ENCODE measurements around the gene DPYD. TPM values are rescaled to one million over a fixed set of nuclear protein-coding genes. Genes with fewer than 3 reads are reported as not detected.

DPYD gene
- polyA plus RNA-seq, 1 donor = 32.5 TPM

DNA sequence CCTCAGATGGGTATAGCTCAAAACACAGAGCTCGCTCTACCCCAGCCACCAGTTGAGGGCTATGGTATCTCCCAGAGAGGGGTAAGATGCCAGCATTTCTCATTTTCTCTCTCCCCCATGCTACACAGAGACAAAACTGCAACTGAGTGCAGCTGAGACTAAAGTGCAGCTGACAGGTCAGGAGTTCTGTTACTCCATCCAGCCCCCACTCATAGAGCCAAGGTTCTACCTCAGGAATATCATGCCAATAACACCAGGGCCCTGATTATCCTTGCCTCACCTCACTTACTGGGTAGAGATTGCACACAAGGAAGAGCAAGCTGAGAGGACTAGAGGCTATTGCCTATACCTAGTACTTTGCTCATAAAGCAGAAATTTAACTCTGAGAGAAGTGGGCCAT, 34.6 kb downstream of the DPYD start:
- no CpG with 5 or more reads among the region's 1 CpG for WGBS (ENCODE audit: insufficient coverage, low lambda C conversion rate)
- Histone ChIP-seq H3K4me1 (ENCODE audit: control insufficient read depth, insufficient read depth, low read length) (no peaks in the 10 kb centered on the region), H3K36me3 (ENCODE audit: control insufficient read depth, insufficient read depth, low read length) (peaks cover under 1% of the 10 kb centered on the region), H3K9me3 (ENCODE audit: control insufficient read depth, low read depth, low read length) (peaks cover 6% of the 10 kb centered on the region), H3K4me3 (ENCODE audit: low read length) (no peak overlapping the region), H3K27me3 (ENCODE audit: control insufficient read depth, insufficient read depth, low read length) (no peaks in the 10 kb centered on the region), H3K27ac (ENCODE audit: low read length) (no peak overlapping the region)
- peak in 1 of 2 donors; percentile 13 for DNase-seq

DNA sequence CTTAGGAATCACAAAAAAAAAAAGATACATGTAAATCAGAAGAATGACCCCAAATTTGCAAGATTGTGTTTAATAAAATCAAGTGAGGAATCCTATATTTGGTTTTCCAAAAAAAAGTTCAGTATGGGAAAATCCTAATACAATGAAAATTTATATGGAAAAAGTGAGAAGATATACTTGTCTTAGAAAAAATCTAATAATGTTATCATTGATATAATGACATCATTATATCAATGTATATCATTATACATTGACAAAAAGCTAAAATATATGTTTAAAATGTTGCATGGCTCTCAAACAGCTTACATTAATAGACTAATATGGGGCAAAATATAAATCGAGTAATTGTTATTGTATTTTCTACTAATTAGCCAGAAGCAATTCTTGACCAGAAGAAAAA, 37.0 kb downstream of the DPYD start:
- no peak for DNase-seq
- no peaks in the 10 kb centered on the region for H3K4me1 ChIP-seq (ENCODE audit: control insufficient read depth, insufficient read depth, low read length)
- no peaks in the 10 kb centered on the region for H3K27me3 ChIP-seq (ENCODE audit: control insufficient read depth, insufficient read depth, low read length)
- H3K36me3 ChIP-seq (ENCODE audit: control insufficient read depth, insufficient read depth, low read length) = peaks cover 3% of the 10 kb centered on the region
- no peak overlapping the region for H3K4me3 ChIP-seq (ENCODE audit: low read length)
- WGBS (ENCODE audit: insufficient coverage, low lambda C conversion rate) = 100% methylated on average over 1 of the region's 1 CpG
- peaks cover 6% of the 10 kb centered on the region for H3K9me3 ChIP-seq (ENCODE audit: control insufficient read depth, low read depth, low read length)
- no peak overlapping the region for H3K27ac ChIP-seq (ENCODE audit: low read length)

DNA sequence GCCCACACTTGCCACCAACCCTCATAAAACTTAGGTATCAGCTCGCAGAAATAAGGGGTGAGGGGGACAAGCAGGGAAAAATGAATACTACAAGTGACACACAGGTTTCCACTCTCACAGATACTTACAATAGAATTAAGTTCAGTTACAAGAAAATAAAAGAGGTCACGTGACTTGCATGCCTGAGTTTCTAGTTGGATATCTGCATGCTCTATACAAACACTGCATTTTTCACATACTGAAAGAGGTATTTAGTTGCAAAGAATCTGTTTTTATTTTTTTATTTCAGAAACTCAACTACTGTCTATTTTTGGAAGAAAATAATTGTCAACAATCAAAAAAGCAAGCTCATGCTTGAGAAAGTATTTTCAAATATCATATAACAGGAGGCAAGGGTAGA, 43.5 kb downstream of the DPYD start:
- no peak overlapping the region for H3K27ac ChIP-seq (ENCODE audit: low read length)

DNA sequence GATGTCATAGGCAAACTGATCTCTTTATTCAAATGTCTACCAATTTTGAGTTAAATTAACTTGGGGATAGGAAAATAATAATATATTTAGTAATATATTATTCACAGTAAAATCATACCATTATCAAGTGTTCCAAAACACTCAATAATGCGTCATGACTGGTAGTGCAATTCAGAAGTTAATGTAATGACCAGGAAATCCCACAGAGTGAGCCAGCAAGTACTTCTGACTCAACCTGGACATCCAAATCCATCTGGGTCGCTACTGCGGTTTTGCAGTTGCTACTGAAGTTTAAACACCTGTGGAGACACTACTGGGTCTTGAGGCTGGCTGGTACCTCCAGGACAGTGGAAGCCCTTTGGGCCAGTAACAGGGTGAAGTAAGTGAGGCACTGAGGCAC, 44.8 kb downstream of the DPYD start:
- Histone ChIP-seq H3K27me3 (ENCODE audit: control insufficient read depth, insufficient read depth, low read length) (no peaks in the 10 kb centered on the region), H3K9me3 (ENCODE audit: control insufficient read depth, low read depth, low read length) (no peaks in the 10 kb centered on the region), H3K27ac (ENCODE audit: low read length) (no peak overlapping the region), H3K4me1 (ENCODE audit: control insufficient read depth, insufficient read depth, low read length) (no peaks in the 10 kb centered on the region), H3K4me3 (ENCODE audit: low read length) (no peak overlapping the region), H3K36me3 (ENCODE audit: control insufficient read depth, insufficient read depth, low read length) (no peaks in the 10 kb centered on the region)
- whole genome bisulfite sequencing (ENCODE audit: insufficient coverage, low lambda C conversion rate) = no CpG with 5 or more reads among the region's 3 CpGs
- no peak for DNase-seq

More for the DNA sequence above, 43.5 kb downstream of the DPYD start:
- WGBS (ENCODE audit: insufficient coverage, low lambda C conversion rate) = no CpG with 5 or more reads among the region's 2 CpGs
- no peaks in the 10 kb centered on the region for H3K9me3 ChIP-seq (ENCODE audit: control insufficient read depth, low read depth, low read length)
- H3K4me1 ChIP-seq (ENCODE audit: control insufficient read depth, insufficient read depth, low read length) = no peaks in the 10 kb centered on the region
- no peak for DNase-seq
- H3K4me3 ChIP-seq (ENCODE audit: low read length) = no peak overlapping the region
- H3K36me3 ChIP-seq (ENCODE audit: control insufficient read depth, insufficient read depth, low read length) = peaks cover 3% of the 10 kb centered on the region
- H3K27me3 ChIP-seq (ENCODE audit: control insufficient read depth, insufficient read depth, low read length) = no peaks in the 10 kb centered on the region

DNA sequence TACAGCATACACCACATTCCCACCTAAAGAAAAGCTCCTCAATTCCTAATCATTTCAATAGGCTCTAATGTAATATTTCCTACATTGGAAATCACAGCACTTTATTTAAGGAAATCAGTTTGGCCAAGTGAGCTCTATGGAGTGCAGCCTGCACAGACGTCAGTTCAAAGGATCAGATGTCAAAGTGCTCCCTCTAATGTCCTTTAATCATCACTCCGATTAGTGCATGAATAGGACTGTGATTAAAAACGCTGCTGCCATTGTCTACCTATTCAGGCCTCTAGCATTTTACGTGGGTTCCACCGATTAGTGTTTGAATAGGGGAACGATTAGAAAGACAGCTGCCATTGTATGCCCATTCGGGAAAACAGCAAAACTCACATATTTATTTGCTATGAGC, 50.2 kb downstream of the DPYD start:
- Histone ChIP-seq H3K27me3 (ENCODE audit: control insufficient read depth, insufficient read depth, low read length) (no peaks in the 10 kb centered on the region), H3K4me3 (ENCODE audit: low read length) (no peak overlapping the region), H3K36me3 (ENCODE audit: control insufficient read depth, insufficient read depth, low read length) (no peaks in the 10 kb centered on the region), H3K4me1 (ENCODE audit: control insufficient read depth, insufficient read depth, low read length) (no peaks in the 10 kb centered on the region), H3K9me3 (ENCODE audit: control insufficient read depth, low read depth, low read length) (no peaks in the 10 kb centered on the region), H3K27ac (ENCODE audit: low read length) (no peak overlapping the region)
- no peak for DNase-seq
- 90% methylated on average over 2 of the region's 7 CpGs for WGBS (ENCODE audit: insufficient coverage, low lambda C conversion rate)

DNA sequence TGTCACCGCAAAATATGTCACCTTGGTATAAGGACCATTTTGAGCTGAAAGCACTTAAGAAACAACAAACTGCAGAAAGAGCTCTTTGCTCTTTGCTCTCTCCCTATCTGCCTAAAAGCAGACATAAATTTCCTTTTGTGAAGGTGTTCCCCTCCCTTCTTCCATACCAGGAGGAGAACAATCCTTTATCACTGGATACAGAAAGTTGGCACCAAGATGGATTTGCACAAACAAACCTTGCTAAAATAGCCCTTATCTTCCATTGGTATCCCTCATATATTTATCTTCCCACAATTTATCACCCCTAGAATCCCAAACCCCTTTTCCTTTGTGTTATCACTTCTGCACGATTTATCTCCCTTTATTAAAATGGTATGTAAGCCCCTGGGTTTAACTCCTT, 51.4 kb downstream of the DPYD start:
- 17% methylated on average over 1 of the region's 2 CpGs for WGBS (ENCODE audit: insufficient coverage, low lambda C conversion rate)
- Histone ChIP-seq H3K36me3 (ENCODE audit: control insufficient read depth, insufficient read depth, low read length) (no peaks in the 10 kb centered on the region), H3K27ac (ENCODE audit: low read length) (no peak overlapping the region), H3K9me3 (ENCODE audit: control insufficient read depth, low read depth, low read length) (no peaks in the 10 kb centered on the region), H3K27me3 (ENCODE audit: control insufficient read depth, insufficient read depth, low read length) (no peaks in the 10 kb centered on the region), H3K4me1 (ENCODE audit: control insufficient read depth, insufficient read depth, low read length) (no peaks in the 10 kb centered on the region), H3K4me3 (ENCODE audit: low read length) (no peak overlapping the region)
- no peak for DNase-seq

DNA sequence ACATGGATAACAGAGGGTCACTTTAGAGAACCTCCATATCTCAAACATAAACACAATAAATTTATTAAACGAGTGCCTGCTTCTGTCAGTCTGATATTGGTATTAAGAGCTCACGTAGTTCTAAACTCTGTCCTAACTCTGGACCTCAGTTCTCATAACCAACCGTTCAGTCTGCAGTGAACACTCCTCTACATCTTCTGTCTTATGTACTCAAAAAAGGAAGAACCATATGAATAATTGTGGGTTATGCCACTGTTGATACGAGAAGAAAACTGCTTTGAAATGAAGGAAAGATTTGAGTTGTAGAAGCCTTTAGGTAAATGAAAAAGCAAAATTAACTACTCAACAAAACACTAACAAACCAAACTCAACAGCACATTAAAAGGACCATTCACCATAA, 53.7 kb downstream of the DPYD start:
- H3K4me1 ChIP-seq (ENCODE audit: control insufficient read depth, insufficient read depth, low read length) = no peaks in the 10 kb centered on the region
- 92% methylated on average over 2 of the region's 4 CpGs for WGBS (ENCODE audit: insufficient coverage, low lambda C conversion rate)
- H3K27me3 ChIP-seq (ENCODE audit: control insufficient read depth, insufficient read depth, low read length) = no peaks in the 10 kb centered on the region
- no peak overlapping the region for H3K27ac ChIP-seq (ENCODE audit: low read length)
- no peaks in the 10 kb centered on the region for H3K36me3 ChIP-seq (ENCODE audit: control insufficient read depth, insufficient read depth, low read length)
- no peaks in the 10 kb centered on the region for H3K9me3 ChIP-seq (ENCODE audit: control insufficient read depth, low read depth, low read length)
- DNase-seq = no peak
- no peak overlapping the region for H3K4me3 ChIP-seq (ENCODE audit: low read length)

DNA sequence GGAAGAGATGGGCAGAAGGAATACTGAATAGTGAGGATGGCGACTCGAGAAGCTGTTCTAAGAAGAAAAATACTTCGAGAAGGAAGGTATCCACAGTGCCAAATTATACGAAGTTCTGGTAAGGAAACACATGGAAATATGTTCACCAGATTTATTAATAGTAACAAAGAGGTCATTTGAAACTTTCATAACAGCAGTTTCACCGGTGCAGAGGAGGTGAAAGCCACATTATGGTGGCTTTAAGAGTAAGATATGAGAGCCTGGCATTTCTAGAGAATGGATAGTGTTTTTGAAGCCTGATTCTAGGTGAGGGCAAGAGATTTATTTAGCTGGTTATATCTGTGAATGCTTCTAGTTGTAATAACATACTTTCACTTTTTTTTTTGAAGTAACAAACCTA, 56.2 kb downstream of the DPYD start:
- Histone ChIP-seq H3K27me3 (ENCODE audit: control insufficient read depth, insufficient read depth, low read length) (no peaks in the 10 kb centered on the region), H3K4me1 (ENCODE audit: control insufficient read depth, insufficient read depth, low read length) (no peaks in the 10 kb centered on the region), H3K4me3 (ENCODE audit: low read length) (no peak overlapping the region), H3K27ac (ENCODE audit: low read length) (no peak overlapping the region), H3K9me3 (ENCODE audit: control insufficient read depth, low read depth, low read length) (no peaks in the 10 kb centered on the region), H3K36me3 (ENCODE audit: control insufficient read depth, insufficient read depth, low read length) (no peaks in the 10 kb centered on the region)
- WGBS (ENCODE audit: insufficient coverage, low lambda C conversion rate) = 91% methylated on average over 4 of the region's 5 CpGs
- no peak for DNase-seq

DNA sequence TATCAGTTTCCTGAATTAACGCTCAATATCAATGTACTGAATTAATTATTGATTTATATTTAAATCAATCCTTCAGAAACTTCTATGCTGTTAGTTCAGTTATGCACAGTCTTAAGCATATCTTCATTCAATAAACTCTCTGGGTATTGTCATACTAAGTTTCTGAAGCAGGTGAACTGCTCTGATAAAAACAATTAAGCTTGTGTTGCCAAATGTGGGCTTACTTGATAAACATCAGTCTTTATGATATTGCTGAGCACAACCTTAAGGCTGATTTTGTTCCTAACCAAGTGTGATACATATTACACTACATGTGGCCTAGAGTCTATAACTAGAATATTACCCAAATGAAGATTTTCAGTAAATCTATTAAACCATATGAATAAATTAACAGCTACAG, 67.6 kb downstream of the DPYD start:
- no peaks in the 10 kb centered on the region for H3K27me3 ChIP-seq (ENCODE audit: control insufficient read depth, insufficient read depth, low read length)
- H3K9me3 ChIP-seq (ENCODE audit: control insufficient read depth, low read depth, low read length) = no peaks in the 10 kb centered on the region
- no peaks in the 10 kb centered on the region for H3K4me1 ChIP-seq (ENCODE audit: control insufficient read depth, insufficient read depth, low read length)
- no CpG with 5 or more reads among the region's 1 CpG for WGBS (ENCODE audit: insufficient coverage, low lambda C conversion rate)
- DNase-seq = no peak
- H3K27ac ChIP-seq (ENCODE audit: low read length) = no peak overlapping the region
- peaks cover 4% of the 10 kb centered on the region for H3K36me3 ChIP-seq (ENCODE audit: control insufficient read depth, insufficient read depth, low read length)
- no peak overlapping the region for H3K4me3 ChIP-seq (ENCODE audit: low read length)

DNA sequence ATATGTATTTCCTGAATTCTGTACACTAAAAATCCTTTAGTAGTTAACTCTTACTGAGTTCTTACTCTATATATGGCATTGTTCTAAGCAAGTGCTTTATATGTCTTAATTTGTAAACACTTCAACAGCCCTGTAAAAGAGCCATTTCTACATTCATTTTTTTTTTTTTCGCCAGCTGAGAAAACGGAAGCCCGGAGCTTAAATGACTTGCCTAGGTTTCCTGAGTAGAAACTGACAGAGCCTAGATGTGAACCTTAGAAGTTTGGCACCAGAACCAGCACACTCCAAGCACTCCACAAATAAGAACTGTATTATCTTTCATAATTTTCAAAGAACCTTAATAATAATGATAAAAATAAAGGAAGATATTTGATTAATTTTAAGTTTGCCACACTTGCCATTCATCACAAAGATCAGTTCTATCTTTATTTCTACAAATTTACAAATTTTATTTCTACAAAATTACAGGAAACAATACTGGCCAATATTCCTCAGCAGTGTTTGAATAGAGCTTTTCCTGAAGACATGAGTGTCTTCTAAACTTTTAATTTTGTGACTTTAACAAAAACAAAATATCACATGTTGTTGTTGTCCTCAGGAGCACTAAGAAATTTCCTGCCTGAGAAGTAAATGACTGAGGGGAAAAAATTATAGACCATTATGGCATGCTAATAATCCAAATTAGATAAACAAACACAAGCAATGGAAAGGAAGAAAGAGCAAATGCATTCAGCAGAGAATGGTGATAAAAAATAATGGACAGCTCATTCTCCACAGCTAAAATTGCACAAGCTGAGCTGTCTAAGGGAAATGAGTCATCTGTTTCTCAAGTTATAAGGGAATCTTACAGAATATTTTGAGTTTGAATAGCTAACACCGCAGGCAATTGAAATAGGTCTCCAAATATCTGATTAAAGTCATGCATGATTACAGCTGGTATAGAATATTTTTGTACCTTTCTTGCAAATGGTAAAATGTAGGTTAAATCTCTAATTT, 71.2 kb downstream of the DPYD start:
- H3K36me3 ChIP-seq (ENCODE audit: control insufficient read depth, insufficient read depth, low read length) = peaks cover 10% of the 10 kb centered on the region
- no peak for DNase-seq
- peaks cover 8% of the 10 kb centered on the region for H3K9me3 ChIP-seq (ENCODE audit: control insufficient read depth, low read depth, low read length)
- H3K4me1 ChIP-seq (ENCODE audit: control insufficient read depth, insufficient read depth, low read length) = no peaks in the 10 kb centered on the region
- H3K27ac ChIP-seq (ENCODE audit: low read length) = no peak overlapping the region
- WGBS (ENCODE audit: insufficient coverage, low lambda C conversion rate) = 83% methylated on average over 1 of the region's 4 CpGs
- no peaks in the 10 kb centered on the region for H3K27me3 ChIP-seq (ENCODE audit: control insufficient read depth, insufficient read depth, low read length)
- no peak overlapping the region for H3K4me3 ChIP-seq (ENCODE audit: low read length)

DNA sequence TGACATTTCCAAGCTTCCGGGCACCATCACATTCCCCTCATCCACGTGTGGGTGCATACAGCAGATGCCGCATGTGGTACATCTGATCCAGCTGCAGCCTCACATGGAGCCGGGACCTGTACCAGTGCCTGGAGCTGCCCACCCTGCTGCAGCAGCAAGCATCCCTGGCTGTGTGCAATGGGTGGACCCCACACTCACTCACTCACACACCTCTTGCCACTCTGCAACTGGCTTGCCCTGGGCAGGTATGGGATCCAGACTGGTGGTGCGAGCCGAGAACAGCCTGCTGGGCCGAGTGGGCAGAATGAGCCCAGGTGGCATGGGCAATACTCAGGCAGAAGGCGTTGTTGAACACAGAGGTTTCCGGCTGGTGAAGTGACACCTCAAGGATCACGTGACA, 75.0 kb downstream of the DPYD start:
- whole genome bisulfite sequencing (ENCODE audit: insufficient coverage, low lambda C conversion rate) = no CpG with 5 or more reads among the region's 10 CpGs
- DNase-seq = no peak

More for the DNA sequence above, 75.0 kb downstream of the DPYD start:
- Histone ChIP-seq H3K36me3 (ENCODE audit: control insufficient read depth, insufficient read depth, low read length) (peaks cover 10% of the 10 kb centered on the region), H3K27ac (ENCODE audit: low read length) (no peak overlapping the region), H3K4me3 (ENCODE audit: low read length) (no peak overlapping the region), H3K4me1 (ENCODE audit: control insufficient read depth, insufficient read depth, low read length) (no peaks in the 10 kb centered on the region), H3K9me3 (ENCODE audit: control insufficient read depth, low read depth, low read length) (peaks cover 10% of the 10 kb centered on the region), H3K27me3 (ENCODE audit: control insufficient read depth, insufficient read depth, low read length) (no peaks in the 10 kb centered on the region)

All from large intestine (tissue), 3 donors.